HEK293 (cell line): Measurements from ENCODE around the gene JAML.

Experiments
- CTCF ChIA-PET: fragments of 350-600 bp; formaldehyde crosslinking; extraction: SDS; loops from one replicate; lab custom pipeline; 2021; ENCODE audit warnings: antibody characterized with exemption; lab: Yijun Ruan, JAX
- POLR2A ChIA-PET: fragments of 300-600 bp; formaldehyde crosslinking; extraction: SDS; loops from one replicate; lab custom pipeline; 2020; ENCODE audit warnings: antibody characterized with exemption, inconsistent platforms; lab: Yijun Ruan, JAX
- H3K27ac ChIP-seq: fragments of 200-500 bp; sonication (Bioruptor generic); 2 replicates; pipeline ENCODE4 v1.5.1; 2014; ENCODE audit warnings: low read depth, low read length, control low read depth, inconsistent platforms; ENCODE audit errors: extremely low read depth
- H3K36me3 ChIP-seq, 2 experiments: fragments of 200-500 bp in 1 of 2; sonication (Bioruptor generic) in 1 of 2; 1 replicate in 1 of 2; 2 replicates in 1 of 2; pipeline ENCODE4 v1.5.1; 2014 to 2017; ENCODE audit warnings: inconsistent platforms in 2 of 2, low read length in 2 of 2; ENCODE audit not compliant: control insufficient read depth in 2 of 2, insufficient read depth in 1 of 2
- H3K4me1 ChIP-seq: fragments of 200-500 bp; sonication (Bioruptor generic); 2 replicates; pipeline ENCODE4 v1.5.1; 2014; ENCODE audit warnings: mild to moderate bottlenecking, low read length, inconsistent platforms; ENCODE audit not compliant: control insufficient read depth, insufficient read depth
- H3K4me3 ChIP-seq: 2 replicates; pipeline ENCODE4 v1.5.1; 2011; ENCODE audit warnings: low read depth, mild to moderate bottlenecking, control low read depth, low read length, moderate library complexity
- H3K9me3 ChIP-seq: fragments of 200-500 bp; sonication (Bioruptor generic); 2 replicates; pipeline ENCODE4 v1.5.1; 2014; ENCODE audit warnings: low read depth, low read length, inconsistent platforms; ENCODE audit not compliant: control insufficient read depth, insufficient read depth
- AEBP2 ChIP-seq: fragments of 450-650 bp; formaldehyde crosslinking; IDR thresholded peaks from 2 replicates; pipeline ENCODE4 v1.5.1; 2016; ENCODE audit warnings: missing biosample characterization, missing genetic modification characterization, borderline replicate concordance
- GLIS1 ChIP-seq: fragments of 450-650 bp; formaldehyde crosslinking; IDR thresholded peaks from 2 replicates; pipeline ENCODE4 v1.5.1; 2016; ENCODE audit warnings: missing biosample characterization, missing genetic modification characterization
- KLF1 ChIP-seq: fragments of 450-650 bp; formaldehyde crosslinking; IDR thresholded peaks from 2 replicates; pipeline ENCODE4 v1.5.1; 2016; ENCODE audit warnings: missing biosample characterization, missing genetic modification characterization
- MEIS1 ChIP-seq: sonication (generic); formaldehyde crosslinking; IDR thresholded peaks from 2 replicates; pipeline ENCODE4 v1.8.1; 2022; ENCODE audit warnings: missing genetic modification reagents, mild to moderate bottlenecking, borderline replicate concordance
- RBAK ChIP-seq: fragments of 450-650 bp; formaldehyde crosslinking; IDR thresholded peaks from 2 replicates; pipeline ENCODE4 v1.5.1; 2016; ENCODE audit warnings: missing biosample characterization, missing genetic modification characterization
- ZBTB20 ChIP-seq: fragments of 450-650 bp; formaldehyde crosslinking; IDR thresholded peaks from 2 replicates; pipeline ENCODE4 v1.5.1; 2016; ENCODE audit warnings: missing biosample characterization, missing genetic modification characterization
- ZBTB48 ChIP-seq: fragments of 450-650 bp; formaldehyde crosslinking; IDR thresholded peaks from 2 replicates; pipeline ENCODE4 v1.5.1; 2016; ENCODE audit warnings: missing biosample characterization, missing genetic modification characterization
- ZBTB49 ChIP-seq: fragments of 450-650 bp; formaldehyde crosslinking; IDR thresholded peaks from 2 replicates; pipeline ENCODE4 v1.5.1; 2016; ENCODE audit warnings: missing biosample characterization, missing genetic modification characterization, low read depth
- ZBTB7A ChIP-seq: fragments of 450-650 bp; formaldehyde crosslinking; IDR thresholded peaks from 2 replicates; pipeline ENCODE4 v1.5.1; 2016; ENCODE audit warnings: low read depth, missing biosample characterization, missing genetic modification characterization
- ZFP41 ChIP-seq: fragments of 450-650 bp; formaldehyde crosslinking; IDR thresholded peaks from 2 replicates; pipeline ENCODE4 v1.5.1; 2016; ENCODE audit warnings: missing biosample characterization, missing genetic modification characterization, borderline replicate concordance
- ZNF114 ChIP-seq: fragments of 450-650 bp; formaldehyde crosslinking; IDR thresholded peaks from 2 replicates; pipeline ENCODE4 v1.5.0; 2017; ENCODE audit warnings: missing biosample characterization, missing genetic modification characterization
- ZNF19 ChIP-seq: fragments of 450-650 bp; formaldehyde crosslinking; IDR thresholded peaks from 2 replicates; pipeline ENCODE4; 2016; ENCODE audit warnings: missing biosample characterization, missing genetic modification characterization, low read depth
- ZNF223 ChIP-seq: fragments of 450-650 bp; formaldehyde crosslinking; IDR thresholded peaks from 2 replicates; pipeline ENCODE4 v1.5.1; 2016; ENCODE audit warnings: missing biosample characterization, missing genetic modification characterization
- ZNF24 ChIP-seq: fragments of 450-650 bp; formaldehyde crosslinking; IDR thresholded peaks from 2 replicates; pipeline ENCODE4 v1.5.1; 2016; ENCODE audit warnings: missing biosample characterization, missing genetic modification characterization
- ZNF341 ChIP-seq: fragments of 450-650 bp; formaldehyde crosslinking; IDR thresholded peaks from 2 replicates; pipeline ENCODE4; 2016; ENCODE audit warnings: low read depth, missing biosample characterization, missing genetic modification characterization
- ZNF366 ChIP-seq: fragments of 450-650 bp; formaldehyde crosslinking; conservative IDR thresholded peaks from 2 replicates; pipeline ENCODE4 v1.5.1; 2016; ENCODE audit warnings: missing biosample characterization, missing genetic modification characterization
- ZNF391 ChIP-seq: fragments of 450-650 bp; formaldehyde crosslinking; IDR thresholded peaks from 2 replicates; pipeline ENCODE4 v1.5.1; 2016; ENCODE audit warnings: low read depth, missing biosample characterization, missing genetic modification characterization, borderline replicate concordance
- ZNF544 ChIP-seq: fragments of 450-650 bp; formaldehyde crosslinking; IDR thresholded peaks from 2 replicates; pipeline ENCODE4 v1.5.0; 2017; ENCODE audit warnings: missing biosample characterization, missing genetic modification characterization
- ZNF571 ChIP-seq: fragments of 450-650 bp; formaldehyde crosslinking; IDR thresholded peaks from 2 replicates; pipeline ENCODE4 v1.5.0; 2017; ENCODE audit warnings: missing biosample characterization, missing genetic modification characterization
- ZNF624 ChIP-seq: fragments of 450-650 bp; formaldehyde crosslinking; IDR thresholded peaks from 2 replicates; pipeline ENCODE4 v1.5.1; 2017; ENCODE audit warnings: missing biosample characterization, missing genetic modification characterization
- ZNF654 ChIP-seq: fragments of 450-650 bp; formaldehyde crosslinking; IDR thresholded peaks from 2 replicates; pipeline ENCODE4 v1.5.1; 2016; ENCODE audit warnings: low read depth, missing biosample characterization, missing genetic modification characterization
- ZNF747 ChIP-seq: fragments of 450-650 bp; formaldehyde crosslinking; IDR thresholded peaks from 2 replicates; pipeline ENCODE4 v1.5.1; 2016; ENCODE audit warnings: missing biosample characterization, missing genetic modification characterization
- ZNF76 ChIP-seq: fragments of 450-650 bp; formaldehyde crosslinking; IDR thresholded peaks from 2 replicates; pipeline ENCODE4; 2016; ENCODE audit warnings: low read depth, missing biosample characterization, missing genetic modification characterization, borderline replicate concordance
- ZNF768 ChIP-seq: fragments of 450-650 bp; formaldehyde crosslinking; IDR thresholded peaks from 2 replicates; pipeline ENCODE4 v1.5.1; 2018; ENCODE audit warnings: missing biosample characterization, mild to moderate bottlenecking, missing genetic modification characterization
- ZNF843 ChIP-seq: fragments of 450-650 bp; formaldehyde crosslinking; IDR thresholded peaks from 2 replicates; pipeline ENCODE4 v1.5.1; 2016; ENCODE audit warnings: missing biosample characterization, missing genetic modification characterization
- ZSCAN16 ChIP-seq: fragments of 450-650 bp; formaldehyde crosslinking; IDR thresholded peaks from 2 replicates; pipeline ENCODE4 v1.5.1; 2016; ENCODE audit warnings: missing biosample characterization, missing genetic modification characterization

JAML gene

GRCh38 chr11:118223570-118223969, 1.2 kb downstream of the JAML start:
- POLR2A ChIA-PET: no interaction called here
- H3K9me3 ChIP-seq: no peaks in the 10 kb centered on the region
- no peak overlapping the region for H3K4me3 ChIP-seq
- TF ChIP-seq ZBTB48 (tag by site-specific recombination) (no peak), ZBTB7A (no peak), ZFP41 (tag by site-specific recombination) (no peak), ZNF391 (tag by site-specific recombination) (no peak), ZNF341 (tag by site-specific recombination) (no peak), MEIS1 (CRISPR knock-in tag) (no peak), ZNF747 (no peak), ZNF366 (tag by site-specific recombination) (no peak), ZNF624 (tag by site-specific recombination) (no peak)
- no peaks in the 10 kb centered on the region for H3K36me3 ChIP-seq
- H3K4me1 ChIP-seq: no peaks in the 10 kb centered on the region
- H3K27ac ChIP-seq: no peak overlapping the region
- CTCF ChIA-PET: no interaction called here

GRCh38 chr11:118222437-118222836, 2.4 kb downstream of the JAML start:
- ChIA-PET POLR2A (no interaction called here), CTCF (interaction anchor here (0.6 to 2.5 kb wide), 3 partner anchors 11 to 34 kb away, joined by 3 to 15 read pairs (median 5); no protein-coding TSS in a partner anchor)
- no peak overlapping the region for H3K27ac ChIP-seq
- H3K9me3 ChIP-seq: no peaks in the 10 kb centered on the region
- no peaks in the 10 kb centered on the region for H3K4me1 ChIP-seq
- no peak for TF ChIP-seq GLIS1 (tag by site-specific recombination)
- no peak for TF ChIP-seq ZNF223
- TF ChIP-seq ZNF544 (tag by site-specific recombination): no peak
- no peak for TF ChIP-seq ZNF24 (tag by site-specific recombination)
- TF ChIP-seq ZNF768 (tag by site-specific recombination): no peak
- TF ChIP-seq ZBTB49 (tag by site-specific recombination): no peak
- TF ChIP-seq ZNF19 (tag by site-specific recombination): no peak
- TF ChIP-seq ZNF571 (tag by site-specific recombination): no peak
- no peak for TF ChIP-seq ZSCAN16 (tag by site-specific recombination)
- no peak for TF ChIP-seq ZNF843 (tag by site-specific recombination)
- no peak for TF ChIP-seq ZBTB20 (tag by site-specific recombination)
- no peak for TF ChIP-seq RBAK (tag by site-specific recombination)
- TF ChIP-seq AEBP2 (tag by site-specific recombination): no peak
- TF ChIP-seq ZNF654 (tag by site-specific recombination): no peak
- no peak for TF ChIP-seq ZNF76 (tag by site-specific recombination)
- no peak for TF ChIP-seq ZNF114 (tag by site-specific recombination)
- TF ChIP-seq KLF1 (tag by site-specific recombination): no peak
- no peak overlapping the region for H3K4me3 ChIP-seq
- H3K36me3 ChIP-seq: no peaks in the 10 kb centered on the region
